IMR-90 (cell line): ENCODE results near the gene RPTOR. TPM values are rescaled to one million over a fixed set of nuclear protein-coding genes. Genes with fewer than 3 reads are reported as not detected.

Source experiments
- ATAC-seq: fragments of 200-7000 bp; cut with Tn5 transposase; 2 replicates; pipeline ENCODE4 v1.9.1; 2020; ENCODE audit warnings: low read depth, mild to moderate bottlenecking, moderate library complexity
- BruUV-seq: library from RNA; stranded (reverse); fragments of 400-500 nt; replicated peaks from 2 replicates; lab custom pipeline; 2021; lab: Mats Ljungman, UMichigan
- CTCF ChIA-PET: fragments of 300-600 bp; formaldehyde crosslinking; extraction: SDS; loops from one replicate; lab custom pipeline; 2021; ENCODE audit warnings: antibody characterized with exemption; lab: Yijun Ruan, JAX
- POLR2A ChIA-PET: fragments of 300-600 bp; sonication (Branson Sonifier 250); formaldehyde crosslinking; loops from one replicate; lab custom pipeline; 2022; ENCODE audit warnings: antibody characterized with exemption; ENCODE audit not compliant: unreplicated experiment; lab: Charles Lee
- DNase-seq: peaks from one replicate; pipeline ENCODE4 v3.0.0; 2013
- H2AFZ ChIP-seq: replicated peaks from 2 replicates; pipeline ENCODE3; 2013; ENCODE audit warnings: low read length, mild to moderate bottlenecking; ENCODE audit not compliant: poor library complexity
- H2AK5ac ChIP-seq: 2 replicates; pipeline ENCODE4 v1.6.1; 2013; ENCODE audit warnings: low read depth, low read length, inconsistent platforms
- H2AK9ac ChIP-seq: replicated peaks from 2 replicates; pipeline ENCODE3; 2013; ENCODE audit warnings: mild to moderate bottlenecking, low read depth, low read length, moderate library complexity; ENCODE audit not compliant: poor library complexity
- H2BK120ac ChIP-seq: 2 replicates; pipeline ENCODE4 v1.6.1; 2013; ENCODE audit warnings: low read depth, low read length, inconsistent platforms
- H2BK15ac ChIP-seq: 3 replicates; pipeline ENCODE4 v1.6.1; 2013; ENCODE audit warnings: low read depth, low read length, inconsistent platforms
- H2BK20ac ChIP-seq: 2 replicates; pipeline ENCODE4 v1.6.1; 2013; ENCODE audit warnings: low read depth, mild to moderate bottlenecking, inconsistent platforms, low read length, moderate library complexity
- H2BK5ac ChIP-seq: 2 replicates; pipeline ENCODE4 v1.6.1; 2013; ENCODE audit warnings: mild to moderate bottlenecking, low read depth, low read length, inconsistent platforms; ENCODE audit not compliant: poor library complexity, severe bottlenecking
- H3K14ac ChIP-seq: replicated peaks from 2 replicates; pipeline ENCODE4 v1.6.1; 2013; ENCODE audit warnings: low read depth, low read length, inconsistent platforms
- H3K18ac ChIP-seq: 2 replicates; pipeline ENCODE4 v1.6.1; 2013; ENCODE audit warnings: low read depth, low read length, control low read depth
- H3K23ac ChIP-seq: 2 replicates; pipeline ENCODE4 v1.6.1; 2013; ENCODE audit warnings: low read depth, low read length, inconsistent platforms
- H3K27ac ChIP-seq: 2 replicates; pipeline ENCODE4 v1.5.1; 2013; ENCODE audit warnings: mild to moderate bottlenecking, control low read depth, low read length; ENCODE audit not compliant: insufficient read depth
- H3K27me3 ChIP-seq: 2 replicates; pipeline ENCODE4 v1.6.1; 2013; ENCODE audit warnings: low read length; ENCODE audit not compliant: control insufficient read depth, insufficient read depth
- H3K36me3 ChIP-seq: 2 replicates; pipeline ENCODE4 v1.6.1; 2013; ENCODE audit warnings: low read length, mixed read lengths; ENCODE audit not compliant: control insufficient read depth, insufficient read depth
- H3K4ac ChIP-seq: 2 replicates; pipeline ENCODE4 v1.6.1; 2013; ENCODE audit warnings: low read depth, low read length, inconsistent platforms
- H3K4me1 ChIP-seq: 2 replicates; pipeline ENCODE4 v1.6.1; 2013; ENCODE audit warnings: low read length, mixed read lengths; ENCODE audit not compliant: control insufficient read depth, insufficient read depth
- H3K4me2 ChIP-seq: 2 replicates; pipeline ENCODE4 v1.6.1; 2013; ENCODE audit warnings: low read depth, mild to moderate bottlenecking, control low read depth, low read length, moderate library complexity
- H3K4me3 ChIP-seq: 2 replicates; pipeline ENCODE4 v1.5.1; 2013; ENCODE audit warnings: low read depth, mild to moderate bottlenecking, control low read depth, low read length, moderate library complexity; ENCODE audit not compliant: insufficient read depth
- H3K56ac ChIP-seq: 2 replicates; pipeline ENCODE4 v1.6.1; 2013; ENCODE audit warnings: low read length, inconsistent platforms; ENCODE audit not compliant: insufficient read depth; ENCODE audit errors: extremely low read depth
- H3K79me1 ChIP-seq, 2 experiments: 2 replicates each; pipeline ENCODE4 v1.6.1; 2013; ENCODE audit warnings: low read length in 2 of 2, inconsistent platforms in 1 of 2, low read depth in 1 of 2
- H3K9ac ChIP-seq: 2 replicates; pipeline ENCODE4 v1.6.1; 2013; ENCODE audit warnings: low read depth, low read length, control low read depth
- H3K9me1 ChIP-seq: 2 replicates; pipeline ENCODE4 v1.6.1; 2013; ENCODE audit warnings: low read length, inconsistent platforms; ENCODE audit not compliant: insufficient read depth
- H3K9me3 ChIP-seq: 2 replicates; pipeline ENCODE4 v1.6.1; 2013; ENCODE audit warnings: low read length; ENCODE audit not compliant: control insufficient read depth, insufficient read depth
- H4K20me1 ChIP-seq: 2 replicates; pipeline ENCODE4 v1.6.1; 2013; ENCODE audit warnings: low read length, inconsistent platforms; ENCODE audit not compliant: insufficient read depth
- H4K5ac ChIP-seq: 2 replicates; pipeline ENCODE4 v1.6.1; 2013; ENCODE audit warnings: mild to moderate bottlenecking, low read depth, low read length, control low read depth
- H4K8ac ChIP-seq, 2 experiments: 2 replicates each; pipeline ENCODE4 v1.6.1; 2013; ENCODE audit warnings: low read depth in 2 of 2, low read length in 2 of 2, control low read depth in 1 of 2, inconsistent platforms in 1 of 2
- H4K91ac ChIP-seq: 2 replicates; pipeline ENCODE4 v1.6.1; 2013; ENCODE audit warnings: low read depth, low read length, inconsistent platforms; ENCODE audit not compliant: insufficient read depth
- BHLHE40 ChIP-seq: fragments of 150-350 bp; IDR thresholded peaks from 2 replicates; pipeline ENCODE4 v1.6.1; 2016; ENCODE audit warnings: mild to moderate bottlenecking, low read depth, low read length
- CEBPB ChIP-seq: IDR thresholded peaks from 2 replicates; pipeline ENCODE4 v1.6.1; 2012; ENCODE audit warnings: low read depth, low read length, improper control_type of control experiment
- CHD1 ChIP-seq: IDR thresholded peaks from 2 replicates; pipeline ENCODE4 v1.6.1; 2012; ENCODE audit warnings: low read depth, low read length, improper control_type of control experiment
- CTCF ChIP-seq: conservative IDR thresholded peaks from 2 replicates; pipeline ENCODE4 v1.5.1; 2012; ENCODE audit warnings: mild to moderate bottlenecking, low read depth, low read length, improper control_type of control experiment
- ELK1 ChIP-seq: fragments of 150-350 bp; IDR thresholded peaks from 2 replicates; pipeline ENCODE4 v1.6.1; 2016; ENCODE audit warnings: low read depth, mild to moderate bottlenecking, low read length, moderate library complexity, borderline replicate concordance
- MAFK ChIP-seq: IDR thresholded peaks from 2 replicates; pipeline ENCODE4 v1.6.1; 2012; ENCODE audit warnings: low read depth, low read length, improper control_type of control experiment
- MAZ ChIP-seq: IDR thresholded peaks from 2 replicates; pipeline ENCODE4 v1.6.1; 2012; ENCODE audit warnings: low read depth, mild to moderate bottlenecking, low read length, improper control_type of control experiment, moderate library complexity, borderline replicate concordance
- NFE2L2 ChIP-seq: fragments of 150-350 bp; IDR thresholded peaks from 2 replicates; pipeline ENCODE4 v1.6.1; 2016; ENCODE audit warnings: low read depth, mild to moderate bottlenecking, low read length
- RAD21 ChIP-seq: IDR thresholded peaks from 2 replicates; pipeline ENCODE4 v1.6.1; 2012; ENCODE audit warnings: low read length, improper control_type of control experiment
- RCOR1 ChIP-seq: IDR thresholded peaks from 2 replicates; pipeline ENCODE4 v1.6.1; 2012; ENCODE audit warnings: mild to moderate bottlenecking, low read length, improper control_type of control experiment; ENCODE audit not compliant: insufficient replicate concordance
- RFX5 ChIP-seq: IDR thresholded peaks from 2 replicates; pipeline ENCODE4 v1.8.0; 2012; ENCODE audit warnings: low read depth, mild to moderate bottlenecking, low read length, moderate library complexity
- SMC3 ChIP-seq: fragments of 150-350 bp; IDR thresholded peaks from 2 replicates; pipeline ENCODE4 v1.6.1; 2016; ENCODE audit warnings: low read depth, mild to moderate bottlenecking, antibody characterized with exemption, low read length, moderate library complexity
- WGBS, 2 experiments: methylation state at CpG; one replicate each; pipeline versions ENCODE4 v1.1.5 to v1.1.7; 2013; ENCODE audit warnings: missing lambda C conversion rate in 2 of 2; ENCODE audit not compliant: insufficient read length in 1 of 2; ENCODE audit errors: extremely low coverage in 2 of 2; 5-methylcytosine and 5-hydroxymethylcytosine counted together
- dilution Hi-C: fragments of 300-500 bp; cut with HindIII; formaldehyde crosslinking; loops from one replicate; pipeline ENCODE4 v1.14.3; 2018; ENCODE audit warnings: low sequenced_read_pairs; ENCODE audit not compliant: unreplicated experiment
- in situ Hi-C: fragments of 300-500 bp; cut with MboI; formaldehyde crosslinking; loops from 3 replicates; pipeline ENCODE4 v1.14.3; 2019; ENCODE audit warnings: low sequenced_read_pairs, inconsistent platforms, mixed read lengths
- intact Hi-C: fragments of 100-400 bp; cut with micrococcal nuclease; formaldehyde crosslinking; loops from 2 replicates; pipeline ENCODE4 v1.10.0; 2022
- polyA plus RNA-seq, 3 experiments: library from polyadenylated mRNA; depleted of rRNA; stranded (reverse); fragments of >200 nt; gene quantifications; 2 replicates each; pipeline ENCODE4 v1.2.3, GENCODE V29; 2012; ENCODE audit warnings: low replicate concordance in 1 of 3
- total RNA-seq: library from RNA; depleted of rRNA; stranded (reverse); fragments of >200 nt; gene quantifications from 2 replicates; pipeline ENCODE4 v1.2.3, GENCODE V29; 2012
- TF ChIP-seq, protein P1 (sequence below): fragments of 150-350 bp; IDR thresholded peaks from 2 replicates; pipeline ENCODE4 v1.6.1; 2017; ENCODE audit warnings: mild to moderate bottlenecking, antibody characterized with exemption, low read length, low read depth

Gene RPTOR
- total and polyA plus RNA-seq, 2 of the 4 experiments (the other 2 are of a cell fraction), result 10.8 to 14.7 TPM

DNA sequence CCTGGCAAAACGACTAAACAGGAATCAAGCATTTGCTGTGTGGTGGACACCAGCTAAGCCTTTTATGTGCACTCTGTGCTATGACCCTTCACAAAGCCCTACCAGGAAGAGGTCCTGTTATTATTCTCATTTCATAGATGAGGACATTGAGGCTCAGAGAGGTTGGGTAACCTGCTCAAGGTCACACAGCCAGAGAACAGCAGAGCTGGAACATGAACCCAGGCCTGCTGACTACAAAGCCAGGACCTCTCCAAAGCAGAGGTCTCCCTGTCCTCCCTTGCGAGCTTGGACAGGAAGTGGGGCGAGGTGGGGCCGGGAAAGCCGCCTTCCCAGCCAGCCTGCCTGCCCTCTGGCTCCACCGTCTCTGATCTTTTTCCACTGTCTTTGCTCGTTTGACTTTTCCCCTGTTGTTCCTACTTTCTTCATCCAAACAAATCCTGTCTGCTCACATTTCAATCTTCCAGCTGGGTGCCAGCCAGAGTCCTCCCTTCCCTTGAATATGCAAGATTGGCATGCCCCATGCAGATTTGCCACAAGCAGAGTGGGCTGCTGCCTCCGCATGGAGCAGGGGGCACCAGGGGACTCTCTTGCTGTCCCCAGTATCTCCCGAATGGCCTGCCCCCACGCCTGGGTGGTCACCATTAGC is 23.7 kb upstream of the RPTOR start:
- Histone ChIP-seq H3K79me1 (no peaks in the 10 kb centered on the region), H3K4ac (no peak overlapping the region), H3K9ac (no peak overlapping the region), H2AK9ac (no peak overlapping the region), H3K27me3 (peaks cover 12% of the 10 kb centered on the region; the same call in 1 of the 2 replicates), H3K27ac (no peak overlapping the region), H3K14ac (no peak overlapping the region), H4K91ac (no peak overlapping the region), H4K5ac (no peak overlapping the region), H4K20me1 (no peaks in the 10 kb centered on the region), H2BK5ac (no peak overlapping the region), H3K4me1 (no peaks in the 10 kb centered on the region), H3K4me3 (no peak overlapping the region), H3K4me2 (no peak overlapping the region), H2BK20ac (no peak overlapping the region), H3K18ac (no peak overlapping the region), H3K9me3 (no peaks in the 10 kb centered on the region; the same call in 1 of the 2 replicates), H3K23ac (no peak overlapping the region), H3K9me1 (0 out of 2 replicates have a peak, but pooled peaks cover 3% of the 10 kb centered on the region), H2AFZ (peak overlapping the region; percentile 24), H2BK120ac (no peak overlapping the region), H4K8ac (no peak overlapping the region), H3K36me3 (no peaks in the 10 kb centered on the region), H3K56ac (no peak overlapping the region), H2BK15ac (no peak overlapping the region), H2AK5ac (no peak overlapping the region)
- dilution Hi-C loops, result no loop called here
- intact Hi-C loops, result no loop called here
- in situ Hi-C loops, result no loop called here
- POLR2A ChIA-PET, result no interaction called here
- DNase-seq (no peak), ATAC-seq (no peak)
- 31% methylated on average over 3 of the region's 10 CpGs; no CpG with 5 or more reads in 1 of the 2 experiments for WGBS, 2 experiments
- no TSS peak for BruUV-seq
- TF ChIP-seq BHLHE40 (no peak), MAZ (no peak), SMC3 (no peak), NFE2L2 (no peak), CTCF (no peak), RCOR1 (no peak), CHD1 (no peak), RAD21 (no peak), ELK1 (no peak), RFX5 (no peak), MAFK (no peak), CEBPB (no peak)
- TF ChIP-seq, protein P1, sequence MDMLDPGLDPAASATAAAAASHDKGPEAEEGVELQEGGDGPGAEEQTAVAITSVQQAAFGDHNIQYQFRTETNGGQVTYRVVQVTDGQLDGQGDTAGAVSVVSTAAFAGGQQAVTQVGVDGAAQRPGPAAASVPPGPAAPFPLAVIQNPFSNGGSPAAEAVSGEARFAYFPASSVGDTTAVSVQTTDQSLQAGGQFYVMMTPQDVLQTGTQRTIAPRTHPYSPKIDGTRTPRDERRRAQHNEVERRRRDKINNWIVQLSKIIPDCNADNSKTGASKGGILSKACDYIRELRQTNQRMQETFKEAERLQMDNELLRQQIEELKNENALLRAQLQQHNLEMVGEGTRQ, result no peak
- CTCF ChIA-PET, result interaction anchor here (0.9 kb wide), 1 partner anchor 55 kb away, joined by 5 read pairs; no protein-coding TSS in a partner anchor
